ENCODE results near the gene DEK.
"Not testable (repeated sequence)": the region's sequence is repeated elsewhere in the genome, so short reads cannot be mapped to it uniquely, and the experiment has no call there.

DEK gene

GRCh38 chr6:18241208-18242038 is 22.9 kb downstream of the DEK start:
- in situ Hi-C loops (cut with MboI; ENCODE audit: low sequenced_read_pairs), result no loop called here

- in situ Hi-C loops (cut with MboI; ENCODE audit: low sequenced_read_pairs), result no loop called here
Observed at GRCh38 chr6:18240230-18240629, 24.1 kb downstream of the DEK start.

GRCh38 chr6:18237167-18237566 is 27.2 kb downstream of the DEK start:
- in situ Hi-C loops (cut with MboI; ENCODE audit: low sequenced_read_pairs), result no loop called here

GRCh38 chr6:18235524-18235923 is 28.8 kb downstream of the DEK start:
- in situ Hi-C loops (cut with MboI; ENCODE audit: low sequenced_read_pairs), result no loop called here

GRCh38 chr6:18234564-18234963 is 29.8 kb downstream of the DEK start:
- in situ Hi-C loops (cut with MboI; ENCODE audit: low sequenced_read_pairs), result no loop called here

DNA sequence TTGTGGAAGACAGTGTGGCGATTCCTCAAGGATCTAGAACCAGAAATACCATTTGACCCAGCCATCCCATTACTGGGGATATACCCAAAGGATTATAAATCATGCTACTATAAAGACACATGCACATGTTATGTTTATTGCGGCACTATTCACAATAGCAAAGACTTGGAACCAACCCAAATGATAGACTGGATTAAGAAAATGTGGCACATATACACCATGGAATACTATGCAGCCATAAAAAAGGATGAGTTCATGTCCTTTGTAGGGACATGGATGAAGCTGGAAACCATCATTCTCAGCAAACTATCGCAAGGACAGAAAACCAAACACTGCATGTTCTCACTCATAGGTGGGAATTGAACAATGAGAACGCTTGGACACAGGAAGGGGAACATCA is 30.6 kb downstream of the DEK start:
- in situ Hi-C loops (cut with MboI; ENCODE audit: low sequenced_read_pairs), result not testable (repeated sequence)

DNA sequence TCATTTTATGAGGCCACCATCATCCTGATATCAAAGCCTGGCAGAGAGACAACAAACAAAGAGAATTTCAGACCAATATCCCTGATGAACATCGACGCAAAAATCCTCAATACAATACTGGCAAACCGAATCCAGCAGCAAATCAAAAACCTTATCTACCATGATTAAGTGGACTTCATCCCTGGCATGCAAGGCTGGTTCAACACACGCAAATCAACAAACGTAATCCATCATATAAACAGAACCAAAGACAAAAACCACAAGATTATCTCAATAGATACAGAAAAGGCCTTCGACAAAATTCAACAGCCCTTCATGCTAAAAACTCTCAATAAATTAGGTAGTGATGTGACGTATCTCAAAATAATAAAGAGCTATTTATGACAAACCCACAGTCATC is 32.5 kb downstream of the DEK start:
- in situ Hi-C loops (cut with MboI; ENCODE audit: low sequenced_read_pairs), result not testable (repeated sequence)

- in situ Hi-C loops (cut with MboI; ENCODE audit: low sequenced_read_pairs), result not testable (repeated sequence)
Observed at GRCh38 chr6:18228590-18228989, 35.7 kb downstream of the DEK start.

DNA sequence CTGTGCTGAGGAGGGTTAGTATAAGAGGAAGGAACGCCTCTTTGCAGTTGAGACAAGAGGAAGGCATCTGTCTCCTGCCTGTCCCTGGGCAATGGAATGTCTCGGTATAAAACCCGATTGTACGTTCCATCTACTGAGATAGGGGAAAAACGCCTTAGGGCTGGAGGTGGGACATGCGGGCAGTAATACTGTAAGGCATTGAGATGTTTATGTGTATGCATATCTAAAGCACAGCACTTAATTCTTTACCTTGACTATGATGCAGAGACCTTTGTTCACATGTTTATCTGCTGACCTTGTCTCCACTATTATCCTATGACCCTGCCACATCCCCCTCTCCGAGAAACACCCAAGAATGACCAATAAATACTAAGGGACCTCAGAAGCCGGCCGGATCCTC is 37.2 kb downstream of the DEK start:
- in situ Hi-C loops (cut with MboI; ENCODE audit: low sequenced_read_pairs), result not testable (repeated sequence)

DNA sequence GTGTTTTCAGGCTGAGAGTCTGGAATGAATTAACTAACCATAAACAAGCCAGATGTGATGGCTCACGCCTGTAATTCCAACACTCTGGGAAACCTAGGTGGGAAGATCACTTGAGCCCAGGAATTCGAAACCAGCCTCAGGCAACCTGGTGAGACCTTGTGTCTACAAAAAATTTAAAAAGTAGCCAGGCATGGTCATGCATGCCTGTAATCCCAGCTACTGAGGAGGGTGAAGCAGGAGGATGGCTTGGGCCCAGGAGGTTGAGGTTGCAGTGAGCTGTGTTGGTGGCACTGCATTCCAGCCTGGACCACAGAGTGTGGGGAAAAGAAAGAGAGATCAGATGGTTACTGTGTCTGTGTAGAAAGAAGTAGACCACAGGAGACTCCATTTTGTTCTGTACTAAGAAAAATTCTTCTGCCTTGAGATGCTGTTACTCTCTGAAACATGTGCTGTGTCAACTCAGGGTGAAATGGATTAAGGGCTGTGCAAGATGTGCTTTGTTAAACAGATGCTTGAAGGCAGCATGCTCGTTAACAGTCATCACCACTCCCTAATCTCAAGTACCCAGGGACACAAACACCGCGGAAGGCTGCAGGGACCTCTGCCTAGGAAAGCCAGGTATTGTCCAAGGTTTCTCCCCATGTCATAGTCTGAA is 37.8 kb downstream of the DEK start:
- in situ Hi-C loops (cut with MboI; ENCODE audit: low sequenced_read_pairs), result not testable (repeated sequence)

DNA sequence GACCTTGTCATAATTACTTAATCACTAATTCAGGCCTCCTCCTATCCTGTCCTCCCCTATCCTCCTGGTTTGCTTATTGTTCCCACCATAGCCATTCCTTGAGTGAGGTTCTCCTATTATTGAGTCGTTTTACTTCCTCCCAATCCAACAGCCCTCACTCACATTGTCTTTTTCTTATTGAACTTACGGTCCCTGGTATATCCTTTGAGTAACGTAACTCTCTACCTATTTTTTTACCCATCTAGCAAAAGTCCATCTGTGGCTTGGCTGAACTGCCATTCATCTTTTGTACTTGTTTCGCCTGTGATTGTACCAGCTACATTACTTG is 43.1 kb downstream of the DEK start:
- in situ Hi-C loops (cut with MboI; ENCODE audit: low sequenced_read_pairs), result no loop called here

- in situ Hi-C loops (cut with MboI; ENCODE audit: low sequenced_read_pairs), result no loop called here
Observed at GRCh38 chr6:18219591-18219990, 44.7 kb downstream of the DEK start.

DNA sequence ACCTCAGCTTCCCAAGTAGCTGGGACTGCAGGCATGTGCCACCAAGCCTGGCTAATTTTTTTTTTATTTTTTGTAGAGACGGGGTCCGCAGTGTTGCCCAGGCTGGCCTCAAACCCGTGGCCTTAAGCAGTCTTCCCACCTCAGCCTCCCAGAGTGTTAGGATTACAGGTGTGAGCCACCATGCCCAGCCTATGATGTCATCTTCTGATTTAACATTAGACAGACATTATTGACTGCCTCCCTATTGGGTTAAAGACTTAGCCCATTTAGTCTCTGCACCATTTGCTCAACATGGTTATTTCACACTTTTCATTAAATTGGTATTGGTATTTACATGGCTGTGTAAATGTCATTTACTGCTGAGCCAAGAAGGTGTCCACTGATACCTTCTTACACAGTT is 46.1 kb downstream of the DEK start:
- in situ Hi-C loops (cut with MboI; ENCODE audit: low sequenced_read_pairs), result no loop called here

- in situ Hi-C loops (cut with MboI; ENCODE audit: low sequenced_read_pairs), result no loop called here
Observed at GRCh38 chr6:18216411-18216810, 47.9 kb downstream of the DEK start.

DNA sequence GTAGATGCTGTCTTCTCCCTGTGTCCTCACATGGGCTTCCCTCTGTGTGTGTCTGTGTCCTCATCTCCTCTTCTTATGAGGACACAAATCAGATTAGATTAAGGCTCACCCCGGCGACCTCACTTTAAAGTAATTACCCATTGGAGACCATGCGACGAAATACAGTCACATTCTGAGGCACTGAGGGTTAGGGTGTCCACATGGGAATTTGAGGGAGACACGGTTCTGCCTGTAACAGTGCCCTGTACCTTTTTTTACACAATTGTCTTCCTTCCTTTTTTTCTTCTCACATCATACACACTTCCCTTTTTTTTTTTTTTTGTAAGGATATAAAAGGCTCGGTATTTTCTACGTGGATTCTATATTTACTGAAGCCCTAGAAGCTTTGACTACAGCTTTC is 48.9 kb downstream of the DEK start:
- in situ Hi-C loops (cut with MboI; ENCODE audit: low sequenced_read_pairs), result no loop called here

DNA sequence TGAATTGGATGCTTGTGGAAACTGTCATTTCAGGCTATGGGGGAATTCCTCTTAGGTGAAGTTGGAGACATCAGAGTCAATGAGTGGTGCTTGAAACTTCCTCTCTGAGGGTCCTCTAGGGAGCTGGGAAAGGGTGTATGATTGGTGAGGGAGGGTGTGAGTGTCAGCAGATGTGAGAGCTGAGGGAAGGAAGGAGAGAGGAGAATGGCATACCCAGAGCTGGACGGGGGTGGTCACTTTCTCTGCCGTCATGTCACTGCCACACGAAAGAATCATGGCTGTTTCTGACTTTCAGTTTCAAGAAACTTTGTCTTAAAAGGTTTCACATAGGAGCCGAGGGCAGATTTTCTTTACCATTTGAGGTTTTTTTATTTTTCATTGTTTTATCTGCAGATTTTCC is 50.3 kb downstream of the DEK start:
- in situ Hi-C loops (cut with MboI; ENCODE audit: low sequenced_read_pairs), result no loop called here

GRCh38 chr6:18213439-18213838 is 50.9 kb downstream of the DEK start:
- in situ Hi-C loops (cut with MboI; ENCODE audit: low sequenced_read_pairs), result no loop called here

DNA sequence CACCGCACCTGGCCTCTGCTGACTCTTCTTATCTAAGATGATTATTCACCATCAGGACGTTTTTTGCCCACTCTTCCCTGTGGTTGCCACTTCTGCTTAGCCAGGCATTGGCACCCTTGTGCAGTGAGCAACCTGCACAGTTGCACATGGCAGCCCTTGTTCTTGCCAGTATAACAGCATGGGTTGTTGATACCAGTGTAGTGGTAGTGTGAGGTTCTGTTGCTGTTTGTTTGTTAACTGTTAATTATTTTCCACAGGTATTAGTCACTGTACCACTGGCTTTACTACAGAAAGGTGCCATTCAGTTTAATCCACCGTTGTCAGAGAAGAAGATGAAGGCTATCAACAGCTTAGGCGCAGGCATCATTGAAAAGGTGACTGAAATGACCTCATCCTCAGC is 52.1 kb downstream of the DEK start:
- in situ Hi-C loops (cut with MboI; ENCODE audit: low sequenced_read_pairs), result no loop called here

GRCh38 chr6:18211338-18211737 is 53.0 kb downstream of the DEK start:
- in situ Hi-C loops (cut with MboI; ENCODE audit: low sequenced_read_pairs), result no loop called here

GRCh38 chr6:18210707-18211106 is 53.6 kb downstream of the DEK start:
- in situ Hi-C loops (cut with MboI; ENCODE audit: low sequenced_read_pairs), result no loop called here

DNA sequence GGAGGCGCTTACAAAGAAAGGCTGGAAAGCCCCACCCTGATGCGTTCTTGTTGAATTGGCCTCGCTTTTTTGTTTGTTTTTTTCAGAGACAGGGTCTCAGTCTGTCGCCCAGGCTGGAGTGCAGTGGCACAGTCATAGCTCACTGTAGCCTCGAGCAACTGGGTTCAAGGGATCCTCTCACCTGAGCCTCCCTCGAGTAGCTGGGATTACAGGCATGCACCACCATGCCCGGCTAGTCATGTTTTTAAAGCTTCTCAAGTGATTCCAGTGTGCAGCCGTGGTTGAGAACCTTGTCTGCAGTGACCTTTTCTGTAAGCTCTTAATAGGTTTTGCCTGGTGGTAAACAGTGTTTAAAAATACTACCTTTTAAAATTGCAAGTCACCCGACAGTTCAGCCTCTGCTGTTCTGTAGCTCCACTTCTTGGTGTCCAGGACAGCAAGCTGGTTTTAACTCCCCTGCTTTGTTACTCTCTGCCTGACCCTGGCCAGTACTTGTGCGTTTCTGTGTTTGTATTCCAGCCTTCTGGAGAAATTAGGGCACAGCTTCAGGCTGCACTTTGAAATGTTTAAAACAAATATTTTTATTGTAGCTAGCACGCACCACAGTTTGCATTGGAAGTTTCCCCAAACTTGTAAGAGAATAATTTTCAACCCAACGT is 54.7 kb downstream of the DEK start:
- in situ Hi-C loops (cut with MboI; ENCODE audit: low sequenced_read_pairs), result no loop called here

DNA sequence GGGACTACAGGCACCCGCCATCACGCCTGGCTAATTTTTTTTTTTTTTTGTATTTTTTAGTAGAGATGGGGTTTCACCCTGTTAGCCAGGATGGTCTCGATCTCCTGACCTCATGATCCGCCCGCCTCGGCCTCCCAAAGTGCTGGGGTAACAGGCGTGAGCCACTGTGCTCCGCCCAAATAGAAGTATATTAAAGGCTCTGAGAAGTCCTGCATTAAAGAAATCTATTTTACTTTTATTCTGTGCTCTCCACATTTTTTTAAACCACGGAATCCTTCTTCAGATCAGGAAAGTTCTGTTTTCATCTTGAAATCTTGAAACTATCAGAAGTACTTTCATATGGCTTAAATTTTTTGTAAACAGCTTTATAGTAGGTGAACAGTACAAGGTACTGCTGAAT is 55.6 kb downstream of the DEK start:
- in situ Hi-C loops (cut with MboI; ENCODE audit: low sequenced_read_pairs), result not testable (repeated sequence)

All from hTERT RPE-1 (cell line).